Caki2 (cell line): Measurements from ENCODE around the gene ENTREP3. TPM values are rescaled to one million over a fixed set of nuclear protein-coding genes. Genes with fewer than 3 reads are reported as not detected.

Experiments
- DNase-seq: peaks from one replicate; pipeline ENCODE4 v3.0.0-alpha.2; 2015; ENCODE audit warnings: low read depth
- in situ Hi-C: cut with HindIII; loops from 2 replicates; pipeline ENCODE4 v1.10.0; 2016; ENCODE audit warnings: low sequenced_read_pairs, low pct_unique_long_range_greater_than_20kb, mixed read lengths
- total RNA-seq: library from RNA; depleted of rRNA; stranded (reverse); fragments of >200 nt; shearing (Covaris generic); gene quantifications from 2 replicates; pipeline ENCODE4 v1.2.3, GENCODE V29; 2014; ENCODE audit warnings: low replicate concordance; rRNA removed

The ENTREP3 gene
- total RNA-seq, 1 experiment from 2014 or later: 4.3 TPM

DNA sequence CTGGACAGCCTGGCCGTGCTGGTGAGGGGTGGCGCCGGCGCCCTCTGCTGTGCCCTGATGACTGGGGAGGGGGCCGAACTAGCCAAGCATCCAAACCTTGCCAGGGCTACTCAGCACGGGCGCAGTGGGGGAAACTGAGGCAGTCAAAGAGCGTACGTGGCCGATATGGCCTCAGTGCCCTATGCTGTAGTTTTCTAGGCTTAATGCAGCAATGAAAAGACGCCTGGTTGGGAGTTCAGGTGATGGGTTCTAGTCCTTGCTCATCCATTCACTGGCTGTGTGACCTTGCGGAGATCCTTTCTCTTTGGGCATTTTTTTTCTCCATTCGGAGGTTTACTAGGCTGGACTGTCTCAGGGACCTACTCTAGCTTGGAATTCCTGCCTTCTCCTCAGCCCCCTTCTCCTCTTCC is 46.0 kb downstream of the ENTREP3 start:
- DNase-seq: no peak
- in situ Hi-C loops: no loop called here

DNA sequence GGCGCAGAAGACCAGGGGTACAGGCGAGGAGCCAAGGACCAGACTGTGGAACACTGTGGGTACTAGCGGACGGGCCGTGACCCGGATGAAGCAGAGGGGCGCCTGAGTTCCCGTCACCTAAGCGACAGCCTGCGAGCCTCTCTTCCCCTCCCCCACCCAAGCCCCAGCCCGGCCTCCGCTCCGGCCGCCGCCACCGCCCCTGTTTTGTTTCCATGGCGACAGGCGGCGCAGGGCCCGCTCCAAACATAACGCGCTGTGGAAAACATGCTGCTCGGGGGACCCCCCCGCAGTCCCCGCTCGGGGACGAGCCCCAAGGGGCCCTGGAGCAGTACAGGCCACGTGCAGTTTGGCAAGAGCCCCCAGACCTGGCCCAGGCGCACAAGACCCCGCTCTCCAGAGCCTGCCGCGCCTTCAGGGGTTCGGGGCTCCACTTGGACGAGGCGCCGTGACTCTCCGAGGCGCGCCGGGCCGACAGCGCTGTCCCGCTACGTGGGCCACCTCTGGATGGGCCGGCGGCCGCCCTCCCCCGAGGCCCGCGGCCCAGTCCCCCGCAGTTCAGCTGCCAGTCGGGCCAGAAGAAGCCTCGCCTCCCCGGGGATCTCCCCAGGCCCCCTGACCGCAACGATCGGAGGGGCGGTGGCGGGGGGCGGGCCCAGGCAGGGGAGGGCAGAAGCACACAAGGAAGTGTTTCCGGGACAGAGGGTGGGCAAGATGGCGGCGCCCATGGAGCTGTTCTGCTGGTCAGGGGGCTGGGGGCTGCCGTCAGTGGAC is 46.6 kb downstream of the ENTREP3 start, which contains the start of gene MTX1:
Gene MTX1 (plus strand): TSS at position 155 of the 771 bp plus-strand sequence. CDS start 110 bp downstream, at position 265.
- peak; percentile 79 for DNase-seq
- in situ Hi-C loops: no loop called here

DNA sequence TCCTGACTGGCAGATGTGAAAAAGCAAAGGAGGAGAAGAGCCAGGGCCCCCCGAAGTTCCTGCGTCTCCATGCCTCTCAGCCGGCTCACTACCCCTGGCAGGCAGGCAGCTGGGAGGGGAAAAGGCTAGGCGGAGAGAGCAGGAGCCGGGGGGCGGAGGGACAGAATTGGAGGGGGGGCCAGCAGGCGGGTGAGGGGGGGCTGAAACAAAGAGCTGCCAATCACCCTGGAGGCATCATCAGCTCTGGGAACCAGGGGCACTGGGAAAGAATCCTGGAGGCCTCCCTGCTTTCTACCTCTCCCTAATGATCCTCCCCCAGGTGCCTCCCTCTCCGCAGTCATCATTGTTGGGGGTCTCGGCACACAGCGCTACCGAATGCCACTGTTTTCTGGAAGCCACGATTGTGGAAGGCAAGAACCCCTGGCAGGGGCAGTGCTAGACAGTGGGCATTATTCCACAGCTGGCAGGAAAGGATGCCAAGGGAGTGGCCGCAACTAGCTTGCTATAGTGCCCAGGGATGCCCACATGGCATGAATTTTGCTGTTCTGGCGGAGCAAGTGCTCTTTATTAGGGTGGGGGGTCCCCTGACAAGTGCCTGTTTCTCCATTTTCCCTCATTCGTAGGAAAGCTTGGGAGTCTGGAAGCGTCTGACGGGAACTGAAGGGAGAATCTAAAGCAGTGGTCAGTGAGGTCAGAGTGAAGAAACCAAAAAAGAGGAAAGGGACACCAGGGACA is 47.3 kb downstream of the ENTREP3 start, which contains the start of gene THBS3:
Gene THBS3 (minus strand): TSS at position 92 of the 735 bp plus-strand sequence. CDS start 21 bp downstream, at position 71.
- in situ Hi-C loops: no loop called here
- no peak for DNase-seq

DNA sequence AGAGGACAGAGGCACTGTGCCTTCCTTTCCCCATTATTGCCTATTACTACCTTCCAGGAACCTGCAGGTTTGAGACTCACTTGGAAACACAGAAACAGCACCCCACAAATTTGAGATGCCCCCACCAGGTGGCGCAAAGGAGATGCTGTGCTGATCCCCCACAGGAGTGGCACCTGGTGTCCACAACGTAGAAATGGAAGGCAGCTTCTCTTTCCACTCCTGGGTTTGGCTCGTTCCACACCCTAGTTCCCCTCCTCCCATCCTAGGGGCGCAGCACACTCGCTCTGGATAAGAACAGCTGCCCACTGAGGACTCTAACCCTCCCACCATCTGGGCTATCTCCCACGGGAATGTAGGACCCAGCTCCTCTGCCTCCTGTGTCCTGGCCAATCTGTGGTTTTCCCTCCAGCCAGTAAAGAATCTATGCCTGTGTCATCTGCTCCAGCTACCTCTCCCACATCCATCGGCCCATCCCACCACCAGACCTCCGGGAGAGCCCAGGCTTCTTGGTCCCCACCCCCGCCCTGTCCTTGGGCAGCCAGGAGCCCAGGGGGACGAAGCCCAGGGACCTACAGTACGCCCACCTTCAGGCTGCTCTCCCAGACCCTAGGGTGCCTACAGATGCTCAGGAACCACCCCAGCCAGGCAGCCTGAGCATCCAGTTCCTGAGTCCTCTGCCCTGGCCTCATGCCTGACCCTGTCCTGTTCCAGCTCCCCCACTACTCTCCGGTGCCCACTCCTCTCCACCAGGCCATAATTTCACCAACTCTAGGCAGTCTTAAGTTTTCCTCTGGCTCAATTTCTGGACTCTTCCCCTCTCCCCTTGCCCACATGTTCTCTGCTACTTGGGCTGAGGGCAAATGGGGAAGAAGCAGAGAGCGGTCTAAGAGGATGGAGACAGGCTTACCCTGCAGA is 48.1 kb downstream of the ENTREP3 start:
- DNase-seq: peak; percentile 79
- in situ Hi-C loops: no loop called here

DNA sequence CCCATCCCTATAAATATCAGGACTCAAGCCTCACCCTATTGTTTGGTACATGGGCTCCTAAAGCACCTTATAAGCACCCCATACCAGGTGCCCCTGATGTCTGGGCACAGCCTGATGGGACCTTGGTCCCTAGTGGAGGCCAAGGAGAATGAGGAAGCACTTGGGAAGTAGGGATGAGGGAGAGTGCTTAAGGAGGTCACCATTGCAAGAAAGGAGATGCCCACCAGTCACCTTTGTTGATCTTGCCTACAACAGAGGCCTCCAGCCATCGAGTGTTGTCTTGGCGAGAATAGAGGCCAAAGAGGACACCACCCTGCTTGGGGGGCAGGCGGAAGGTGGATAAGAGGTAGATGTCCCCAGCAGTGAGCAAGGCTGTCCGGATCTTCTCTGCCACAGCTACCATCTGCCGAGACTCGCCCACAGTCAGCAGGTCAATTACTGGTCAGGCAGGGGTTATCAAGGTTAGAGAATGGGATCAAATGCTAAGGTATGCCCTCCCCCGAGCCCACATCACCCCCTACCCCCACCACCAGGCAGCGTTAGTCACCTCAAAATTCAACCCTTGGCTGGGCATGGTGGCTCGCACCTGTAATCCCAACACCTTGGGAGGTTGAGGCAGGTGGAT is 49.2 kb downstream of the ENTREP3 start:
- DNase-seq: no peak
- in situ Hi-C loops: no loop called here

DNA sequence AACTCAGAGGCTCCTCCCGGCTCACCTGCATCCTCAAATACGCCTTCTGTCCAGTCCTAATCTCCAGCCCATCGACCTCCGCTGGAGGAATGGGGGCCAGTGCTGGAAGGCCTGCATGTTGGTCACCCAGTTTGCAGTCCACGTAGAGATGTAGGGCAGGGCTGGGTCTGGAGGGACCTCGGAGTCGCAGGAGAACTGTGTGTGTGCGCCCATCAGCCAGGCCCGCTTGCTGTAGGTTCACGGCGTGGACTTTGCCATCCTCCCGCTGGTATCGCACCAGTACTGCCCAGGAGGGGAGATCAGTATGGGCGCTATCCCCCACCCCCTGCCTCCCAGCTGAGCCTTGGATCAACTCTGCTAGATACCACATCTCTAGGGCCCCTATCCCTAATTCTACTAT is 50.2 kb downstream of the ENTREP3 start:
- no peak for DNase-seq
- in situ Hi-C loops: no loop called here

DNA sequence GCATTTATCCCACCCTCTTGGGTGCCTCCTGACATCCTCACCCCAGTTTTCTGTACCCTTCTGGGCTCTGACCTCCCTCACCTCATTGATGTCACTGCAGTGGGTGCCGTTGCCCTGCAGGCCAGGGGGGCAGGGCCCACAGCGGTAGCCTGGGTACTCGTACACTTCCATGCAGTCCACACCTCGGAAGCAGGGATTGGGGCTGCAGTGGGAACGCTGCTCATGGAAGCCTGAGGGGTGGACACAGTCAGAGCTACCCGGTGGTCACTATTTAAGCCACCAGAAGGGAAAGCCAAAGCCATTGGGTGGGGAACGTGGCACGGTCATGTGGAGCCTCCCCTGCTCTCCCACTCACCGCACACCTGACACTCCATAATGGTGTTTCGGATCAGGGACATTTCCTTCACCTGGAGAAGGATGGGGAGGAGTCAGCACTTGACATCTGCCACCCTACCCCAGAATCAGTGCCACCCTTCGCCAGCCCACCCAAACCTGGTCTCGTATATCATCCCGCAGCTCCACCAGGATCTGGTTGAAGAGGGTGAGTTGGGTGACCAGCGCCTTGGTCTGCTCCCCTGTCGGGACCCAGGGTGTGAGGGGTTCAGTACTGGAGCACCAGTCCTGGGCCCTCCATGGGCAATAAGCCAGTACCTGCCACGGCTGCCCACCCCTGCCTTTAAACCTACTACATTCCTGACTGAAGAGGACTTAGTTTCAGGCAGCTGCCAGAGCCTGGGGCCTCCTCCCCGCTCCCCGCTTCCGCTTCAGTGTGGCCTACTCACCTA is 52.4 kb downstream of the ENTREP3 start:
- in situ Hi-C loops: no loop called here
- no peak for DNase-seq

DNA sequence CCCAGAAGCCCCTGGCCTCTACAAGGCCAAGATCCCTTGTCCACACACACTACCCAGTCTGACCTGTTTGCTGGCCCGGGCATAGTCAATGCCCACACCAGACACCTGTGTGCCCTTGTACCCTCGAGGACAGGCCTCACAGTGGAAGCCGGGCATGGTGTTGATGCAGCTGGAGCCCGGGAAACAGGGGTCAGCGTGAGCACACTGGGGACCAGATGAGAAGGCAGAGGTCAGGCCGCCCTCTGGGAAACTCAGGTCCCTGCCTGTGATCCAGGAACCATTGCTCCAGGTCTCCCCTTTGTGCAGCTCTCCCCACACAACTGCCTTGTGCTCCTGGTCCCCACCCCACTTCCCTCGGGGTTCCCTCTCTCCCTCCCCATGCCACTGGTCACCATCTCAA is 53.1 kb downstream of the ENTREP3 start:
- DNase-seq: no peak
- in situ Hi-C loops: no loop called here

DNA sequence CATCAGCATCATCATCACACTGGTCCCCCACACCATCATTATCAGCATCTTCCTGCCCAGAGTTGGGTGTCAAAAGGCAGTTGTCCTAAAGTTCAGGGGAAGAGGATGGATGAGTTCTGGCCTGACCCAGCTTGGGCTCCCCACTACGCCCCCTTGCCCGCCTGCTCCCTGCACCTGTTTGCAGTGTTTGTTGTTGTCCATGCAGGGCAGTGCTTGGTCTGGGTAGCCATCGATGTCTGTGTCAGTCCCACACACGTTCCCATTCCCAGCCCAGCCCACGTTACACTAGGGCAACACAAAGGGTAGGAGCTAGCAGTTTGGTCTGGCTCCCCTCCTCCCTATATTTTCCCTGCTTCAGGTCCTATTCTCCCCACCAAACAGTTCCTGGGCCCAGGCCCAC is 54.4 kb downstream of the ENTREP3 start:
- in situ Hi-C loops: no loop called here
- no peak for DNase-seq

DNA sequence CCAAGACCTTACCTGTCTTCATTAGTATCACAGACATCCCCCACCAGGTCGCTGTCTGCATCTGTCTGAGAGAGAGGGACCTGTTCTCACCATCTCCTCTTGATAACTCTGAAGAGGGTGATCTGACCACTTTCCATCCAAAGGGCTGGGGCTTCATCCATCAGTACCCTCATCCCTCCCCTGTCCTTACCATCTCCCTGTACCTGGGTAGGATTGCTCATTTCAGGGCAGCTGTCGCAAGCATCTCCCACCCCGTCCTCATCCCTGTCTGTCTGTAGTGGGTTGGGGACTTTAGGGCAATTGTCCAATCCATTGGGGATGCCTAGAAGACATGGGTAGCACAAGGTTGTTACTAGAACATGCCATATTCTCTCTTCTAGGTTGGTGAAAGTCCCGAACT is 55.5 kb downstream of the ENTREP3 start:
- in situ Hi-C loops: no loop called here

DNA sequence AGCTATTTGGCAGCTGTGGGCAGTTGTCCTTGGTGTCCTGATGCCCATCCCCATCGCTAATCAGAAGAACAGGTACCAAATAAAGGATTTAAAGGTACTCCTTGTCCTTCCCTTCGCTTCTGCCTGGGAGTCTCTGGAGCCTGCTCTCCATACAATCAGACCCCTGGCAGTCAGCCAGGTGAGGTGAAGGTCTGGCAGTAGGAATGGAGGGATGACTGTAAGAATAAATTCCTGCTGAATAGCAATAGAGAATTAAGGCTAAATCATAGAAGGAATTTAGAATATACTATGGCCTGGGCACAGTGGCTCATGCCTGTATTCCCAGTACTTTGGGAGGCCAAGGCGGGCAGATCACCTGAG is 56.8 kb downstream of the ENTREP3 start:
- no peak for DNase-seq
- in situ Hi-C loops: no loop called here

More for the DNA sequence above, 55.5 kb downstream of the ENTREP3 start:
- no peak for DNase-seq

DNA sequence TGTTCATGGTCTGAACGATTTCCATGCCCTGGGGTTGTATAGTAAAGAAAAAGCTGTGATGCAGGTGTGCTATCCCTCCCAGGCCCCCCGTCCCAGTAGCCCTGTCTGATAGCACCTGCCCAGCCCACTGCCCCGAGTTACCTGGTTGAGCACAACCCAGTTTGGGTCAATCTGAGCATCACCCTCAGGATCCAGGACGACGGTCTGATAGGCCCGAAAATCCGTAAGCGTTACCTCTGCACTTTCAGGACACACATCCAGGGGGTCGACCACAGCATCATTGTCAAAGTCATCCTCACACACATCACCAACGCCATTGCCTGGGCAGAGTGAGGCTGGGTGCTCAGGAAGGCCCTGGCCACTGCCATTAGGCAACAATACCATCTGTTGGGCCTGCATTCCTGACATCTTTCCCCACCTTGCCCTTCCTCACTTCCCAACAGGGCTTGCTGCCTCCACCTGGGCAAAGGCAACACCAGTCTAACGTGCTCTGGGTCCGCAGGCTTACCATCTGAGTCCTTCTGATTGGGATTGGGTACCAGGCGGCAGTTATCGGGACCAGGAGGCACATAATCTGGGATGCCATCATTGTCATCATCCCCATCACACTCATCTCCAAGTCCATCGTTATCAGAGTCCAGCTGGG is 57.3 kb downstream of the ENTREP3 start:
- in situ Hi-C loops: no loop called here
- DNase-seq: no peak

Other genes starting within 250 kb of the ENTREP3 start
- not detected in 2 replicates for gene DCST2, start 221.7 kb downstream of the ENTREP3 start, total RNA-seq
- not detected in 2 replicates for gene DCST1, start 221.7 kb downstream of the ENTREP3 start, total RNA-seq
- gene ADAM15, start 204.2 kb downstream of the ENTREP3 start, total RNA-seq: 102 and 125 TPM in 2 replicates
- 22.3 and 38.5 TPM in 2 replicates for gene EFNA4, start 191.7 kb downstream of the ENTREP3 start, total RNA-seq
- 9.1 and 10.0 TPM in 2 replicates for gene EFNA3, start 176.6 kb downstream of the ENTREP3 start, total RNA-seq
- 2.5 and 19.2 TPM in 2 replicates for gene EFNA1, start 127.6 kb downstream of the ENTREP3 start, total RNA-seq
- 46.9 and 54.7 TPM in 2 replicates for gene SLC50A1, start 119.6 kb downstream of the ENTREP3 start, total RNA-seq
- 171 and 198 TPM in 2 replicates for gene DPM3, start 115.0 kb downstream of the ENTREP3 start, total RNA-seq
- gene KRTCAP2, start 82.2 kb downstream of the ENTREP3 start, total RNA-seq: 271 and 341 TPM in 2 replicates
- gene TRIM46, start 81.6 kb downstream of the ENTREP3 start, total RNA-seq: not detected in 2 replicates
- 20.5 and 28.3 TPM in 2 replicates for gene THBS3, start 47.6 kb downstream of the ENTREP3 start, total RNA-seq
- gene MTX1, start 46.8 kb downstream of the ENTREP3 start, total RNA-seq: 152 and 172 TPM in 2 replicates
- gene SCAMP3, start 6.9 kb upstream of the ENTREP3 start, total RNA-seq: 52.5 and 77.8 TPM in 2 replicates
- 30.8 and 32.8 TPM in 2 replicates for gene CLK2, start 18.0 kb upstream of the ENTREP3 start, total RNA-seq
- 0.06 and 0.84 TPM in 2 replicates for gene HCN3, start 22.0 kb upstream of the ENTREP3 start, total RNA-seq
- not detected in 2 replicates for gene PKLR, start 46.0 kb upstream of the ENTREP3 start, total RNA-seq
- gene FDPS, start 53.4 kb upstream of the ENTREP3 start, total RNA-seq: 239 and 330 TPM in 2 replicates
- gene RUSC1, start 65.4 kb upstream of the ENTREP3 start, total RNA-seq: 22.6 and 24.3 TPM in 2 replicates